Urinary bladder (tissue), 4 donors: ENCODE data around the gene PSKH1. TPM values are rescaled to one million over a fixed set of nuclear protein-coding genes. Genes with fewer than 3 reads are reported as not detected.

Experiments used
- DNase-seq: peaks from one replicate; pipeline ENCODE4 v3.0.0-alpha.2; 2015; ENCODE audit errors: extremely low spot score
- H3K27ac ChIP-seq: one replicate; pipeline ENCODE4 v1.5.1; 2013; ENCODE audit warnings: low read depth, mild to moderate bottlenecking, moderate library complexity
- H3K36me3 ChIP-seq: one replicate; pipeline ENCODE4 v1.6.1; 2013; ENCODE audit warnings: mild to moderate bottlenecking, moderate library complexity; ENCODE audit not compliant: insufficient read depth
- H3K4me1 ChIP-seq: one replicate; pipeline ENCODE4 v1.6.1; 2013; ENCODE audit warnings: mild to moderate bottlenecking, moderate library complexity; ENCODE audit not compliant: insufficient read depth
- H3K4me3 ChIP-seq: one replicate; pipeline ENCODE4 v1.5.1; 2013; ENCODE audit warnings: low read depth, low read length
- WGBS: extraction: QIAGEN DNeasy Blood & Tissue Kit; methylation state at CpG from one replicate; pipeline ENCODE4 v1.1.7; 2013; 5-methylcytosine and 5-hydroxymethylcytosine counted together
- polyA plus RNA-seq: library from polyadenylated mRNA; stranded (reverse); fragments of 200-250 nt; gene quantifications from one replicate; pipeline ENCODE4 v1.2.3, GENCODE V29; 2013
- total RNA-seq: library from RNA; depleted of rRNA; stranded (reverse); fragments of >200 nt; gene quantifications from one replicate; pipeline ENCODE4 v1.2.3, GENCODE V29; 2014
- donor health status: healthy with polysubstance abuse.
- donor health status: healthy.

The PSKH1 gene
- total and polyA plus RNA-seq, 2 donors, result 9.9 to 39.0 TPM

DNA sequence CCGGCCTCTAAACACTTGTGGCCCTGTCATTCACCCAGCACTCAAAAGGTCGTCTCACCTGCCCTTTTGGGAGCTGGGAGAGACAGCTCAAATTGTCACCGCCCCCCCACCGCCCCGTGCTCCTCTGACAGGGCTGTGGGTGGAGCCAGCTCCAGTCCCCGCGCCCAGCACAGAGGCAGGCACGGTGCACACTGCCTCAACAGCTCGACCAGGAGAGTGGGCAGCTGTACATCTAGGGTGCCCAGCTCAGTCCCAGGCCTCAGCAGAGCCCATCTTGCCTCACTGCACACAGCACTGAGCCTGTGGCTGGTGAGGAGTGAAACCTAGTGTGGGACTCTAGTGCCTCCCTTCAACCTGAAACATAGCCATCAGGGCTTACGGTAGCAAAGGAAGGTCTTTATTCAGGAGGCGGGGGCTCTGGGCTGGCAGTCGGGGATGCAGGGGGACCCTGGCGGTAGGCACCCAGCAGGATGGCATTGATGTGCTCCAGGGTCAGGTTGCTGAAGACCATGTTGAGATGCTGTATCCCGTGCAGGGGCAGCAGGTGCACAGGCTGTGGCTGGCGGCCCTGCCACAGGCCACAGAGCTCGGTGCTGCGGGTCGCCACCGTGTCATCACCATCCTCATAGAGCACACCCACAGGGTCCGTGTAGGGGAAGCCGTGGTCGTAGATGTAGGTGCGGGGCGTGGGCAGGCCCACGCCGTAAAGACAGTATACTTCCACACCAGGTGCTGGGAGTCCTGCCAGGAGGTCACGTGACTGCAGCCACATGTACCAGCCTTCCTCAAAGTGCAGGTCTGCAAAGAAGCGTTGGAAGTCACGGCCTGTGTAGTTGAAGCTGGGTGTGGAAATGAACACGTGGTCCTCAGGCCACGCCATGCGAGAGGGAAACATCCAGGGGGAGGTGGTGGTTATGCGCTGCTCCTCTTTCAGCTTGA lies 46.7 kb downstream of the PSKH1 start:
- 78% methylated on average over 33 of the region's 33 CpGs for WGBS
- no peak for DNase-seq
- Histone ChIP-seq H3K27ac (no peak overlapping the region), H3K4me1 (no peaks in the 10 kb centered on the region), H3K4me3 (no peak overlapping the region), H3K36me3 (no peaks in the 10 kb centered on the region)

GRCh38 chr16:67940446-67941089 lies 47.5 kb downstream of the PSKH1 start:
- 88% methylated on average over 5 of the region's 5 CpGs for WGBS
- Histone ChIP-seq H3K4me1 (no peaks in the 10 kb centered on the region), H3K27ac (no peak overlapping the region), H3K4me3 (no peak overlapping the region), H3K36me3 (no peaks in the 10 kb centered on the region)
- no peak for DNase-seq

DNA sequence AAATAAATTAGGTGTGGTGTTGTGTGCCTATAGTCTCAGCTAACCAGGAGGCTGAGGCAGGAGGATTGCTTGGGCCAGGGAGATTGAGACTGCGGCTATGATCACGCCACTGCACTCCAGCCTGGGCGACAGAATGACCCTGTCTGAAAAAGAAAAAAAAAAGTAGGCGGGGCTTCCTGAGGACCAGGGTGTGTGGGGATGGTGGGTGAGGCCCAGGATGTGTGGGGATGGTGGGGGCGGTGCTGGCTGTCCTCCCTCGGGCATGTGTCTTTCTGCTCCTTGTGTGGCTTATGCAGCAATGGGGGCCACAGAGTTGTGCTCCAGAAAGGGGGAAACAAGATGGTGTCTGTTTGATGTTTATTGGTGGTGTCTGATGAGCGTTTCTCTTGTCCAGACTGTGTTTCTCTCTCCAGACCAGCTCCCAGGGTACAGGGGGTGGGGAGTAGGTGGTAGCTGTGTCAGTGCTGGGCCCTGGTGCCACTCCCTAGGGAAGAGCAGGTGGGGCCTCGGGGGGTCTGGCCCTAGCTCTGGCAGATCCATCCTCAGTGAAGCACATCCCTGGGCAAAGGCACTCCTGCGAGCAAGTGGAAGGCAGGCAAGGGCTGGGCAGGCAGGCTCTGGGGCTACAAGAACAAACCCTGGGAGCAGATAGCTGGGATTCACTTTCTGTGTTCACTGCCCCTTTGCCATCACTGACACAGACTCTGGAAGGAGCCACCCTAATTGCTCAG lies 48.6 kb downstream of the PSKH1 start:
- H3K4me3 ChIP-seq, result no peak overlapping the region
- H3K27ac ChIP-seq, result no peak overlapping the region
- H3K4me1 ChIP-seq, result no peaks in the 10 kb centered on the region
- WGBS, result 79% methylated on average over 9 of the region's 9 CpGs
- no peaks in the 10 kb centered on the region for H3K36me3 ChIP-seq
- DNase-seq, result no peak

DNA sequence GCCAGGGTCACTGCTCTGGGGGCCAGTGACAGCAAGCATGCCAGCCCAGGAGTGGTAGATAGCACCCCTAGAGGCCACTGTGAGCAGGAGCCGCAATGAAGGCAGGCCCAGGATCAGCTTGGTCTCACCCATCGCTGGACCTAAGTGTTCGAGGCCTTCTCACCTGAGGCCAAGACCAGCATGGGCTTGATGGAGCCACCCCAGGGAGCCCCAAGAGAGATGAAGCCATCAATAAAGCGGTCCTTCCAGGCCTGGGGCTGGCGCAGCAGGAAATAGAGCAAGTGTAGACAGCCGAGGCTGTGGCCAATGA lies 49.1 kb downstream of the PSKH1 start:
- H3K4me3 ChIP-seq, result no peak overlapping the region
- no peaks in the 10 kb centered on the region for H3K4me1 ChIP-seq
- no peaks in the 10 kb centered on the region for H3K36me3 ChIP-seq
- DNase-seq, result no peak
- WGBS, result 76% methylated on average over 6 of the region's 6 CpGs
- H3K27ac ChIP-seq, result no peak overlapping the region

DNA sequence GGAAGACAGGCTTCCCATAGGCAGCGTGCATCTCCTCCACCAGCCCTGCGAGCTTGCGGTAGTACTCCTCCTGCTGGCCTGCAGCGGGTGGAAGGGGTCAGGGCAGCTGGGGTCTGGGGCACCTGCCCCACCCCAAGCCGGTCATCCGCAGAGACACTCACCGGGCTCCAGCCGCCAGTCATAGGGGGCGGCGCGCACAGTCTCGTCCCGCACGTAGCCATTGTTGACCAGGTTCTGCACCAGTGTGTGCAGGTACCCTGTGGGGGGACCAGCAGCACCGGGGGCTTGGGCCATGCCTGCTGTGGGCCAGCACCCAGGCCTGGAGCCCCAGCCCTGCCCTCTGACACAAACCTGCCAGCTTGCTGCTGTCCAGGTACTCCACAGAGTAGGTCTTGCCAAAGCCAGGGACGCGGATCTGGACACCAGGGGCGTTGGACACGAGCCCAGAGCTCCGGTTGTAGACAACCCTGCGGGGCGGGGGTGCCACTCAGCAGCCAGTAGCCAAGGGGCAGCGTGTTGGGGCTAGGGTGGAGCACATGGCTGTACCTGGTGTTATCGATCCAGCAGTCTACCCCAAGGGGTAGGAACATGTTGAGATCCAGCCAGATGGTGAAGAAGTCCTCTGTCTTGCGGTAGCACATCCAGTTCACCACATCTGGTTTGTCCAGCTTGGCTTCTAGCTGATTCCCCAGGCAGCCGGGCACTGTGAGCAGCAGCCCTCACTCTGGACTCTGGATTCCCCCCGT lies 49.6 kb downstream of the PSKH1 start:
- H3K4me1 ChIP-seq, result no peaks in the 10 kb centered on the region
- WGBS, result 83% methylated on average over 27 of the region's 27 CpGs
- DNase-seq, result no peak
- H3K27ac ChIP-seq, result no peak overlapping the region
- H3K36me3 ChIP-seq, result no peaks in the 10 kb centered on the region
- no peak overlapping the region for H3K4me3 ChIP-seq

- Histone ChIP-seq H3K4me3 (no peak overlapping the region), H3K36me3 (peaks cover under 1% of the 10 kb centered on the region), H3K27ac (no peak overlapping the region), H3K4me1 (no peaks in the 10 kb centered on the region)
- WGBS, result 85% methylated on average over 6 of the region's 6 CpGs
- DNase-seq, result no peak
These were observed 50.2 kb downstream of the PSKH1 start for GRCh38 chr16:67943256-67943618.

DNA sequence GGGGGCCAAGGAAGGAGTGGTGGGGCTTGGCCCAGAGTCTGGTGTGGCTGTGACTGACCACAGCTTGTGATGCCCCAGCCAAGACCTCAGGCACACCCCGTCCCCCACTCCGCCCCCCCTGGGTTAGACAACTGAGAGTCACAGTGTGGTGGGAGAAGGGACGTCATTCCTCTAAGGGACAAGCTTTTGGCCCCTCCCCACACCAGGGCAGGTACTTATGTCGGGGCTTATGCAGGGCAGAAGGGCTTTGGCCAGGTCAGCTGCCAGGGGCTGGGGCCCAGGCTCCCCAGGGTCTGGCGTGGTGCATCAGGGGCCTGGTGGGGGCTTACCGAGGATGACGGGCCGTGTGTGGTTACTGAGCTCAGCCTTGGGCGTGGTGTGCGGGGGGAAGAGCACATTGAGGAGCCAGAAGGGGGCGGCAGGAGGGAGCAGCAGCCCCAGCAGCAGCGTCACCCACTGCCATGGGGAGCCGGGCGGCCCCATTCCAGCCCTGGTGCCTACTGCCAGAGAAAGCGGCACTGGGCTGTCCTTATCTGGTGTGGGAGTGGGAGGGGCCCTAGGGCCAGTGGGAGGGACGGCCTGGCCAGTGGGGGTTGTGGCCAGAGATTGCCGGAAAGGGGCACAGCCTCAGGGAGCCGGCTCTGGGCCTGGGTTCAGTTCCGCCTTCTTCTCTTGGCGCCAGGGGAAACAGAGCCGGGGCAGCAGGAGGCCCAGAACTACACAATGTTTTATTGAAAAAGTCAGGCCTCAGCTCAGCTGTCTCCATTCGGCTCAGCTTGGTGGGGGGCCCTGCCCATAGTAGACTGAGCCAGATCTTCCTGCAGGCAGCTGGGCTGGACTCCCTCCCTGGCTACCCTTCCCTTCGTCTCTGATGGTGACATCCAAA lies 50.8 kb downstream of the PSKH1 start, which contains the start of gene LCAT:
LCAT (minus strand) TSS at position 502 of the 886 bp plus-strand sequence; CDS start at position 483, 19 bp downstream.
- WGBS, result 39% methylated on average over 23 of the region's 23 CpGs
- Histone ChIP-seq H3K4me1 (no peaks in the 10 kb centered on the region), H3K27ac (peak within 1 kb of the TSS; percentile 69), H3K36me3 (peaks cover 3% of the 10 kb centered on the region), H3K4me3 (no peak within 1 kb of the TSS)
- DNase-seq, result no peak

GRCh38 chr16:67944690-67945391 lies 51.8 kb downstream of the PSKH1 start:
- no peak for DNase-seq
- no peaks in the 10 kb centered on the region for H3K4me1 ChIP-seq
- WGBS, result 85% methylated on average over 24 of the region's 24 CpGs
- peaks cover 3% of the 10 kb centered on the region for H3K36me3 ChIP-seq
- H3K27ac ChIP-seq, result peak overlapping the region; percentile 63
- no peak overlapping the region for H3K4me3 ChIP-seq

DNA sequence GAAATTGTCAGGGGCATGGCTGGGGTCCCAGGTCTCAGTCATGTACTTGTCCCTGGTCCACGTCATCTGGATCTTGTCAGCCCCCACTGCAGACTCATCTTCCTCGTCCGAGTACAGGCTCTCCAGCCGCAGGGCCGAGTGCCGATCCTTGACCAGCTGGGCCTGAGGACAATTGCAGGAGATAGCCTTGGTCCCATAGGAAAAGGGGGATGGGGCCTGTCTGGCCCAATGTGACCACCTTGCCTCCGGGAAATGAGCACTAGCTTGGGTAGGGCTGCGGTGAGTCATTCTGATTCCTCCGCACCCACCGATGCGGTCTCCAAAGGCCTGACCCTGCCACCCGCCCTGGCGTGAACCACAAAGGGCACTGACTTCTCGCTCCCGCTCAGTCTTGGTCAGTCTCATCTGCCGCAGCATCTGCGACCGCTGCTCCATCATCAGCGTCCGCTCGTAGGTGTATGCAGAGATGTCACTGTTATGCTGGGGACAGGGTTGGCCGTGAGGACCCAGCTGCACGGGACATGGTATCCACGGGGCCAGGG lies 52.4 kb downstream of the PSKH1 start:
- Histone ChIP-seq H3K4me3 (no peak overlapping the region), H3K36me3 (peaks cover 3% of the 10 kb centered on the region), H3K4me1 (no peaks in the 10 kb centered on the region), H3K27ac (no peak overlapping the region)
- DNase-seq, result no peak
- WGBS, result 82% methylated on average over 24 of the region's 24 CpGs

GRCh38 chr16:67946128-67946569 lies 53.1 kb downstream of the PSKH1 start:
- Histone ChIP-seq H3K4me1 (no peaks in the 10 kb centered on the region), H3K4me3 (no peak overlapping the region), H3K36me3 (peaks cover 3% of the 10 kb centered on the region), H3K27ac (no peak overlapping the region)
- 95% methylated on average over 20 of the region's 20 CpGs for WGBS
- no peak for DNase-seq

- Histone ChIP-seq H3K4me1 (no peaks in the 10 kb centered on the region), H3K27ac (no peak overlapping the region), H3K4me3 (no peak overlapping the region), H3K36me3 (peaks cover 3% of the 10 kb centered on the region)
- DNase-seq, result no peak
- 90% methylated on average over 28 of the region's 28 CpGs for WGBS
These were observed 54.0 kb downstream of the PSKH1 start for GRCh38 chr16:67946966-67947558.
